ENCODE data around the gene FLAD1. TPM values are rescaled to one million over a fixed set of nuclear protein-coding genes. Genes with fewer than 3 reads are reported as not detected.

The FLAD1 gene
- total RNA-seq, 1 experiment from 2014 or later: 72.8 TPM

DNA sequence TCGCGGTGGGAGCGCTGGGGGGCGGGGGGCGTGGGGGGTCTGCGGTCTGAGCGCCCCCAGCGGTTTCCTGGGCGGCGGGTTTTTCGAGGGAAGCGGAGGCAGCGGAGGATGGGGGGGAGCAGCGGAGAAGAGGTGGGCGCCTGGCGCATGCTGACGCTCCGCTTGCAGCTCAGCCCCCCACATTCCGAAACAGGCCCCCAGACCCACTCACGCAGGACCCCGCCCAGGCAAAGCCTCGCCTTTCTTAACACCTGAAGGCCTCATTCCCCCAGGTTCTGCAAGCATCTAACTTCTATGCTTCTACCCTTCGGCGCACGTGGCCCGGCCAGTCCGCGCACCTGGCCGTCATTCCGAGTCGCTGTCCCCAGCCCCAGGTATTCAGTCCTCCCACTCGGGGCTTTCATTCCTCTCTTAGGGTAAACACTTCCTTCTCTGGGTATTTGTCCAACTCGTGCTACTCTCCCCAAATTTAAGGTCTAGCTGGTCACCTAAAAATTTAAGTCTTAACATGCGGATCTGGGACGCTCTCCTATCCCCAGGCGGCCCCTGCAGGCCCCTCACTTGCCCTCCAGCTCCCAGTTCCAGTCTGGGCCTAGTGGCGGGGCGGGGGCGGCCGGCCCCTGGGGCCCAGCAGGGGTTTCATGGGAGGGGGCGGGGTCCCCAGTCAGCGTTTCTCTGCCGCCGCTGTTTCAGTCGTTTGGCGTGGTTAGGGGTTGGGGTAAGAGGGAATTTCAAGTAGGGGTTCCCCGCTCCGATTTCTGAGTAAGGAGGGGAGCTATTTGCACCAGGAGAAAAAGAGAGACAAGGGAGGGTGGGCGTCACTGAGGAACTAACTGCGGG is 16.6 kb downstream of the FLAD1 start:
- ChIA-PET CTCF (interaction anchor here (0.6 to 1.3 kb wide), 2 partner anchors 16 to 53 kb away, joined by 3 to 5 read pairs; partner anchors contain the start of gene FLAD1), POLR2A (interaction anchor here (0.6 to 1.0 kb wide), 2 partner anchors 17 to 208 kb away, joined by 3 to 10 read pairs; partner anchors contain the start of gene FLAD1)
- no peak for DNase-seq (ENCODE audit: low read depth, low spot score)
- Histone ChIP-seq H3K4me3 (ENCODE audit: low read depth in 2 of 2, low read length in 2 of 2) (peak overlapping the region; percentile 69 to 74), H3K36me3 (ENCODE audit: control insufficient read depth, insufficient read depth, low read length) (peaks cover 3% of the 10 kb centered on the region; the same call in 1 of the 2 replicates), H3K9me3 (ENCODE audit: control insufficient read depth, insufficient read depth, low read depth, low read length) (no peaks in the 10 kb centered on the region), H3K4me1 (ENCODE audit: control insufficient read depth, insufficient read depth, low read length) (peaks cover 17% of the 10 kb centered on the region), H3K27ac (ENCODE audit: low read length) (peak overlapping the region; percentile 79), H3K27me3 (ENCODE audit: control insufficient read depth, insufficient read depth, low read length) (no peaks in the 10 kb centered on the region)
- no peak for ATAC-seq
- no TSS peak for BruUV-seq (replicated peaks)
- in situ Hi-C loops (cut with HindIII; ENCODE audit: low pct_unique_long_range_greater_than_20kb, low sequenced_read_pairs): no loop called here
- intact Hi-C loops (cut with micrococcal nuclease; ENCODE audit: unreplicated experiment): loop anchor here (5.0 kb wide), 1 partner anchor 272 kb away; no protein-coding TSS in a partner anchor
- TF ChIP-seq, protein P1, sequence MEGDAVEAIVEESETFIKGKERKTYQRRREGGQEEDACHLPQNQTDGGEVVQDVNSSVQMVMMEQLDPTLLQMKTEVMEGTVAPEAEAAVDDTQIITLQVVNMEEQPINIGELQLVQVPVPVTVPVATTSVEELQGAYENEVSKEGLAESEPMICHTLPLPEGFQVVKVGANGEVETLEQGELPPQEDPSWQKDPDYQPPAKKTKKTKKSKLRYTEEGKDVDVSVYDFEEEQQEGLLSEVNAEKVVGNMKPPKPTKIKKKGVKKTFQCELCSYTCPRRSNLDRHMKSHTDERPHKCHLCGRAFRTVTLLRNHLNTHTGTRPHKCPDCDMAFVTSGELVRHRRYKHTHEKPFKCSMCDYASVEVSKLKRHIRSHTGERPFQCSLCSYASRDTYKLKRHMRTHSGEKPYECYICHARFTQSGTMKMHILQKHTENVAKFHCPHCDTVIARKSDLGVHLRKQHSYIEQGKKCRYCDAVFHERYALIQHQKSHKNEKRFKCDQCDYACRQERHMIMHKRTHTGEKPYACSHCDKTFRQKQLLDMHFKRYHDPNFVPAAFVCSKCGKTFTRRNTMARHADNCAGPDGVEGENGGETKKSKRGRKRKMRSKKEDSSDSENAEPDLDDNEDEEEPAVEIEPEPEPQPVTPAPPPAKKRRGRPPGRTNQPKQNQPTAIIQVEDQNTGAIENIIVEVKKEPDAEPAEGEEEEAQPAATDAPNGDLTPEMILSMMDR (IDR thresholded peaks at IDR 0.05): 0 out of 2 replicates have a peak, but pooled peaks have one; percentile 43
- TF ChIP-seq SIN3A (IDR thresholded peaks at IDR 0.05; ENCODE audit: borderline replicate concordance, insufficient read depth, low read depth, low read length): no peak

- BruUV-seq (replicated peaks): no TSS peak
- in situ Hi-C loops (cut with HindIII; ENCODE audit: low pct_unique_long_range_greater_than_20kb, low sequenced_read_pairs) (no loop called here), intact Hi-C loops (cut with micrococcal nuclease; ENCODE audit: unreplicated experiment) (loop anchor here (5.0 kb wide), 1 partner anchor 273 kb away; no protein-coding TSS in a partner anchor)
- ChIA-PET POLR2A (interaction anchor here (1.0 kb wide), 1 partner anchor 18 kb away, joined by 10 read pairs; the partner anchor contains the start of gene FLAD1), CTCF (no interaction called here)
- TF ChIP-seq SIN3A (IDR thresholded peaks at IDR 0.05; ENCODE audit: borderline replicate concordance, insufficient read depth, low read depth, low read length) (no peak), POLR2AphosphoS5 (IDR thresholded peaks at IDR 0.05; ENCODE audit: low read depth, low read length) (no peak), TCF7L2 (IDR thresholded peaks at IDR 0.05; ENCODE audit: low read depth, low read length) (no peak), REST (IDR thresholded peaks at IDR 0.05; ENCODE audit: insufficient read depth in 1 of 2, low read depth in 2 of 2, low read length in 1 of 2) (no peak)
- TF ChIP-seq, protein P1 (IDR thresholded peaks at IDR 0.05): no peak
- Histone ChIP-seq H3K27ac (ENCODE audit: low read length) (peak overlapping the region; percentile 94), H3K4me3 (ENCODE audit: low read depth in 2 of 2, low read length in 2 of 2) (peak overlapping the region; percentile 69 to 74), H3K9me3 (ENCODE audit: control insufficient read depth, insufficient read depth, low read depth, low read length) (no peaks in the 10 kb centered on the region), H3K36me3 (ENCODE audit: control insufficient read depth, insufficient read depth, low read length) (peaks cover 3% of the 10 kb centered on the region; the same call in 1 of the 2 replicates), H3K4me1 (ENCODE audit: control insufficient read depth, insufficient read depth, low read length) (peaks cover 22% of the 10 kb centered on the region), H3K27me3 (ENCODE audit: control insufficient read depth, insufficient read depth, low read length) (no peaks in the 10 kb centered on the region)
- ATAC-seq (no peak), DNase-seq (ENCODE audit: low read depth, low spot score) (no peak)
Measured at GRCh38 chr1:155000411-155000725, 17.2 kb downstream of the FLAD1 start.

Data from Panc1 (cell line).